GM23338 (cell line): ENCODE results near the gene SSTR3. TPM values are rescaled to one million over a fixed set of nuclear protein-coding genes. Genes with fewer than 3 reads are reported as not detected.

Source experiments
- ATAC-seq: fragments of 200-7000 bp; cut with Tn5 transposase; 3 replicates; pipeline ENCODE4 v1.9.1; 2020
- DNase-seq: peaks from one replicate; pipeline ENCODE4 v3.0.0-alpha.2; 2015; ENCODE audit warnings: low spot score
- H2AFZ ChIP-seq: fragments of 200-600 bp; sonication (generic); 2 replicates; pipeline ENCODE4 v1.8.0; 2016; ENCODE audit warnings: antibody characterized with exemption, mild to moderate bottlenecking, moderate library complexity
- H3F3A ChIP-seq: fragments of 200-600 bp; sonication (generic); replicated peaks from 2 replicates; pipeline ENCODE4 v1.8.0; 2017; ENCODE audit warnings: antibody characterized with exemption, mixed run types, low read depth
- H3K27ac ChIP-seq: fragments of 200-600 bp; sonication (generic); 2 replicates; pipeline ENCODE4 v1.6.1; 2016; ENCODE audit warnings: low read depth
- H3K27me3 ChIP-seq: fragments of 200-600 bp; sonication (generic); 2 replicates; pipeline ENCODE4 v1.8.0; 2016; ENCODE audit warnings: mild to moderate bottlenecking, mixed run types, moderate library complexity; ENCODE audit not compliant: insufficient read depth
- H3K36me3 ChIP-seq: fragments of 200-600 bp; sonication (generic); 2 replicates; pipeline ENCODE4 v1.8.0; 2016; ENCODE audit warnings: mild to moderate bottlenecking; ENCODE audit not compliant: insufficient read depth
- H3K4me1 ChIP-seq: fragments of 200-600 bp; sonication (generic); 2 replicates; pipeline ENCODE4 v1.8.0; 2016; ENCODE audit warnings: mild to moderate bottlenecking, moderate library complexity; ENCODE audit not compliant: insufficient read depth
- H3K4me2 ChIP-seq: fragments of 200-600 bp; sonication (generic); 2 replicates; pipeline ENCODE4 v1.7.1; 2017; ENCODE audit warnings: mixed run types
- H3K4me3 ChIP-seq: fragments of 200-600 bp; sonication (generic); 2 replicates; pipeline ENCODE4 v1.6.1; 2016; ENCODE audit warnings: mixed run types
- H3K79me2 ChIP-seq: fragments of 200-600 bp; sonication (generic); replicated peaks from 2 replicates; pipeline ENCODE4 v1.8.0; 2017; ENCODE audit warnings: mild to moderate bottlenecking; ENCODE audit not compliant: insufficient read depth
- H3K9me2 ChIP-seq: fragments of 200-600 bp; sonication (generic); 2 replicates; pipeline ENCODE4 v1.8.0; 2017; ENCODE audit not compliant: insufficient read depth
- H4K20me1 ChIP-seq: fragments of 200-600 bp; sonication (generic); replicated peaks from 2 replicates; pipeline ENCODE4 v1.8.0; 2017; ENCODE audit warnings: mild to moderate bottlenecking; ENCODE audit not compliant: insufficient read depth
- H3K27ac Mint-ChIP-seq: 2 replicates; pipeline ENCODE4 v1.8.0; 2020; ENCODE audit warnings: inconsistent platforms, mild to moderate bottlenecking, moderate library complexity, mixed read lengths
- H3K27me3 Mint-ChIP-seq: 3 replicates; pipeline ENCODE4 v1.8.0; 2022; ENCODE audit warnings: low read depth, mild to moderate bottlenecking, moderate library complexity, mixed read lengths, inconsistent platforms; ENCODE audit not compliant: insufficient read depth, poor library complexity
- H3K36me3 Mint-ChIP-seq: 3 replicates; pipeline ENCODE4 v1.8.0; 2021; ENCODE audit warnings: low read depth, mild to moderate bottlenecking, inconsistent platforms, moderate library complexity, mixed read lengths
- H3K4me1 Mint-ChIP-seq: 3 replicates; pipeline ENCODE4 v1.8.0; 2020; ENCODE audit warnings: mild to moderate bottlenecking, inconsistent platforms, mixed read lengths
- H3K4me3 Mint-ChIP-seq: 3 replicates; pipeline ENCODE4 v1.8.0; 2021; ENCODE audit warnings: moderate library complexity, mild to moderate bottlenecking, inconsistent platforms, mixed read lengths
- H3K9me3 Mint-ChIP-seq: 3 replicates; pipeline ENCODE4 v1.8.0; 2020; ENCODE audit warnings: moderate library complexity, mild to moderate bottlenecking, inconsistent platforms, mixed read lengths
- ZNF462 ChIP-seq: fragments of 250-450 bp; sonication (Bioruptor Pico); IDR thresholded peaks from 2 replicates; pipeline ENCODE4 v1.5.0; 2020; ENCODE audit warnings: mild to moderate bottlenecking, moderate library complexity
- polyA plus RNA-seq: library from polyadenylated mRNA; unstranded; fragments of >200 nt; fragmentation: Nextera tagmentation; extraction: Ambion mirVana; gene quantifications from 2 replicates; pipeline ENCODE4 v1.2.1, GENCODE V29; 2016
- total RNA-seq: library from RNA; depleted of rRNA; stranded (reverse); fragments of >200 nt; shearing (Covaris generic); gene quantifications from 2 replicates; pipeline ENCODE4 v1.2.3, GENCODE V29; 2014
- TF ChIP-seq, protein P1 (sequence below), 2 experiments: fragments of 200-600 bp in 1 of 2; sonication (generic) in 1 of 2; conservative IDR thresholded peaks; 2 replicates each; pipeline versions ENCODE4 v1.5.1 to v1.6.1; 2016 to 2017; ENCODE audit warnings: antibody characterized with exemption in 2 of 2, low read depth in 2 of 2, mild to moderate bottlenecking in 2 of 2, moderate library complexity in 1 of 2

The SSTR3 gene
- total and polyA plus RNA-seq, 2 experiments from 2014 or later, result 0.66 TPM; not detected in 1

DNA sequence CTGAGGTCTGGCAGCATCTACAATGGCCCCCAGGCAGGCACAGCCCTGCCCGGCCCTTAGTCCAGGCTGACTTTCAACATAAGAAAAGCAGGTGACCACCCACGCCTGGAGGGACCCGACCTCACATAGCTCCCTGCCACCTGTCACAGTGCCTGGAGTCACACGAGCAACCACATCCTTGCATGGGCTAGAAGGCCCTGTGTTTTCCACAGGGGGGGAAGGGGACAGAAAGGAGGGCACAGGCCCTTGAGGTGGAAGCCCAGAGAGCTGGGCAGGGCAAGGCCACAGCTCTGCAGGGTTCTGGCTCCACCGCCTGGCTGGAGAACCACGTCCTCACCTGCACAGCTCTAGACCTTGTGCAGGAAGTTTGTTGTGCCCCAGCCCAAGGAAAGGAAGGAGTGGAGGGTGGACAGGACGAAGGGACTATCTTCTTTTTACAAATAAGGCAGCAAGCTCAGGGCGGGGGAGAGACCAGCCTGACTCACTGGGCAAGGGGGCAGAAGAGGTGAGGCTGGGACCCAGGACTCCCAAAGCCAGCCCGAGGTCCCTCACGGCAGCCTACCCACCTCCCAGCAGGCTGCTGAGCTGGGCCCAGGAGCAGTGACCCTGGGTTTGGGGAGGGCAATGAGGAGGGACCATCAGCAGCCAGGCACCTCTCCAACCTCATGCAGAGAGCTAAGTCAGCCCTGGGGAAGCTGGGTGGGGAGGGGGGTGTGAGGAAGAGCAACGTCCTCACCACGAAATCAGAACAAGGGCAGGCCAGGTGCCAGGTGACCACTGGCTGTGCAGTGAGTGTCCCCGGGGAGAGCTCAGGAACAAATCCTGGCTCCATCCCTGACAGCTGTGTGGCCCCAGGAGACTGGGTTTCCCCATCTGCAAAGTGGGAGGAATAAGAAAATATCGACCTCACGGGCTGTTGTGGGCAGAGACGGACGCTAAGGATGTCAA lies 28.6 kb downstream of the SSTR3 start:
- Histone ChIP-seq H3K4me1 (peaks cover 21% of the 10 kb centered on the region), H3K79me2 (no peaks in the 10 kb centered on the region), H3K4me2 (no peak overlapping the region), H3K36me3 (no peaks in the 10 kb centered on the region), H4K20me1 (no peaks in the 10 kb centered on the region), H3K27ac (no peak overlapping the region), H3K9me2 (no peaks in the 10 kb centered on the region), H2AFZ (no peak overlapping the region), H3K4me3 (no peak overlapping the region), H3K27me3 (no peaks in the 10 kb centered on the region), H3F3A (peaks cover 10% of the 10 kb centered on the region; the same call in 1 of the 2 replicates)
- TF ChIP-seq, protein P1, sequence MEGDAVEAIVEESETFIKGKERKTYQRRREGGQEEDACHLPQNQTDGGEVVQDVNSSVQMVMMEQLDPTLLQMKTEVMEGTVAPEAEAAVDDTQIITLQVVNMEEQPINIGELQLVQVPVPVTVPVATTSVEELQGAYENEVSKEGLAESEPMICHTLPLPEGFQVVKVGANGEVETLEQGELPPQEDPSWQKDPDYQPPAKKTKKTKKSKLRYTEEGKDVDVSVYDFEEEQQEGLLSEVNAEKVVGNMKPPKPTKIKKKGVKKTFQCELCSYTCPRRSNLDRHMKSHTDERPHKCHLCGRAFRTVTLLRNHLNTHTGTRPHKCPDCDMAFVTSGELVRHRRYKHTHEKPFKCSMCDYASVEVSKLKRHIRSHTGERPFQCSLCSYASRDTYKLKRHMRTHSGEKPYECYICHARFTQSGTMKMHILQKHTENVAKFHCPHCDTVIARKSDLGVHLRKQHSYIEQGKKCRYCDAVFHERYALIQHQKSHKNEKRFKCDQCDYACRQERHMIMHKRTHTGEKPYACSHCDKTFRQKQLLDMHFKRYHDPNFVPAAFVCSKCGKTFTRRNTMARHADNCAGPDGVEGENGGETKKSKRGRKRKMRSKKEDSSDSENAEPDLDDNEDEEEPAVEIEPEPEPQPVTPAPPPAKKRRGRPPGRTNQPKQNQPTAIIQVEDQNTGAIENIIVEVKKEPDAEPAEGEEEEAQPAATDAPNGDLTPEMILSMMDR (conservative IDR thresholded peaks at IDR 0.05; ENCODE audit: low read depth in 2 of 2), result peak in 1 of 2 experiments; percentile 27; a peak in 2 of 4 replicates
- TF ChIP-seq ZNF462 (CRISPR knock-in tag), result no peak
- Mint-ChIP-seq H3K27ac (peak overlapping the region; percentile 30; the same call in 1 of the 2 replicates), H3K4me3 (no peak overlapping the region), H3K9me3 (no peaks in the 10 kb centered on the region; the same call in 2 of the 3 replicates), H3K4me1 (peaks cover 23% of the 10 kb centered on the region), H3K27me3 (peaks cover 12% of the 10 kb centered on the region), H3K36me3 (no peaks in the 10 kb centered on the region; the same call in 1 of the 3 replicates)
- DNase-seq (no peak), ATAC-seq (no peak)
